ENCODE results near the gene CUEDC1.
A peak's percentile ranks its signal among the peaks of the same experiment; 100 is the strongest.

The CUEDC1 gene

DNA sequence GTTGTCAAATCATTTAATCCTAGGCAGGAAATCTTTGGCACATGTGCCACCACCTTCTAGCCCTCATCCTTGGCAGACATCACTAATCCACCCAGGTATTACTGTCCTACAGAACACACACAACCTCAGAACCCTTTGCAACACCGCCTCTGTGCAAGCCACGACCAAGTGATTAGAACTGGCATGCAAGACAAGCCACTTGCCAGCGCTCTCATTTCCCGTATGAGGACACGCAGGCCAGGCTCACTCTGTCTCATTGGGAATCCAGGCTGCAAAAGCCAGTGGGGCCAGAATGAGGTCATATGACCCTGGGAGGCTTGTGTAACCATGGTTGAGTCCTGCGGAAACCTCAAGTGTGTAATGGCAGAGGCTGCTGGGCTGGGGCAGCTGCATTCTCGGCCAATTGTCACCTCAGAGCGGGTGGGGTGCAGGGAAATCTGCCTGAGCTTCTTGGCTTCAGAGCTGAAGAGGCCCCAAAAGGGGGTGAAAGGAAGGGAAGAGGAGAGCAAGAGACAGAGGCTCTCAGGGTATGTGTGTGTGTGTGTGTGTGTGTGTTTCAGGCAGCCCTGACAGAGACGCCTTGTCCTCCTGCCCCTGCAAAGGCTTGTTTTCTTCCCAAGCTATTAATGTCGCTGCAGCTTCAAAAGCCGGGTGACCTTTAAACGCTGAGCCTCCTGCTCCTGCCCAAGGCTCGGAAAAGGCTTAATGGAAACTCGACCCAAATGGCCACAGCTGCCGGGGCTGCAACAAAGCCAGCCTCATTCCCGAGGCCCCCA lies 62.2 kb downstream of the CUEDC1 start:
- DNase-seq, result peak; percentile 98 to 99

DNA sequence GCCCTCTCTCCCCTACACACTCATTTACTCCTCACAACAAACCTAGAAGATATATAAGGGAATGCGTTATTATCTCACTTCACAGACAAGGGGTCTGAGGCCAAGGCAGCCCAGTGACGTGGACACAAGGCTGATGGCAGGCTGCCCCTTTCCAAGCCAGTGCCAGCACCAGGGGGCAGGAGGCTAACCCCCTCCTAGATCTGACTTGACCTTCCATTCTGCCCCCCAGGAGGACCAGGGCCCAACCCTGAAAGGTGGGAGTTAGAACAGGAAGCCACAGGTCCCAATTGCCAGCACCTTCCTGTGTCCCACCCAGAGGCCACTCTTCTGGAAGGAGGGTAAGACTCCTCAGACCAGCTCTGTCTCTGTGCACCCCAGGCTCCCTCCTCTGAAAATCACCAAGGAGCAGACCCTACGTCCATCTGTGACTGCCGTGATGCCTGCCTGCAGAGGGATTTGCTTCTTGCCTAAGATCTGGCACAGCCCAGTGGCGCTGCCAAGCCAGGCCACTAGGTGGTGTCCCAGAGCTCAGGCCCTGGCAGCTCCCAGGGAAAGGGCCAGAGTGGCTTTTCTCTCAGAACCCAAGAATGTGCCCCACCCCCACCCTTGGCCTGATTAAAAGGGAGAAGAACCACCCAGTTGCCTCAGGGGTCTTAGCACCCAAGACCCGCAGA lies 62.9 kb downstream of the CUEDC1 start:
- peak; percentile 80 to 83 for DNase-seq

GRCh38 chr17:57890857-57891232 lies 64.4 kb downstream of the CUEDC1 start:
- DNase-seq, result no peak

- peak; percentile 50 to 51 for DNase-seq
Observed at GRCh38 chr17:57889892-57890856, 65.0 kb downstream of the CUEDC1 start.

- DNase-seq, result no peak
Observed at GRCh38 chr17:57889252-57889651, 66.0 kb downstream of the CUEDC1 start.

DNA sequence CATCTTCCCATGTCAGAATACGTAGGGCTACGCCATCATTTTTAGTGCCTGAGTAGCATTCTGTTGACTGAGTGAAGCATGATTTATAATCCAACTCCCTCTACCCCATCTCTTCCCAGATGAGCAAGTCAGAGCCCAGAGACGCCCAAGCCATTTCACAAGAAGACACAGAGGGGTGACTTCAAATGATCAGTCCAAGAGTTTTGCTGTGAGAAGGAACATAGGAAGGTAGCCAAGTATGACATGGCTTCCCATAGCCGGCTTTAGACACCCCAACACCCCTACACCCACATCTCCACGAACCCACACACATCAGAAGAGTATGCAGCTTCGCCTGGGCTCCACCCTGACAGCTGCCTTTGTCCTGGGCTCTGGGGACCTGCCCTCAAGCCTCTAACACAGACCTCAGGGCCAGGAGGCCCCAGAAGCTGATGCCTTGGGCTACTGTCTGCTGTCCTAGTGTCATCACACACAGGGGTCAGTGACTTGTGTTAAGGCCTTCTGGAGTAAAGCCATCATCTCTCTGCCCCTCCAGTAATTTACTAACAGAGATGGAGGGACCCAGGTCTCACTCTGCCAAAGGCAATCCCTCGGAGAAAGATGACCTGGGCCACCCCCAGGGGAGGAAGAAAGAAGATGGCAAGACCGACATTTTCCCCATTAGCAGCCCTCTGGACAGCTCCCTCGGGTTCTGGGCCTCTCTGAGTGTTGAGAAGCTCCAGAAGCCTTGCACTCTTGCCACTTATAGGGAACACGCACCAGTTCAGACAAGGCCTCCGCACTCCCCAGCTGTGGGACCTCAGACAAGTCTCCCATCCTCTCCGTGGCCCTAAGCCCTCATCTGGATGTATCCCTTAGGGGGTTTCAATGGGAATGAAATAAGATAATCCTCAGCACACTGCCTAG lies 66.6 kb downstream of the CUEDC1 start:
- no peak for DNase-seq

DNA sequence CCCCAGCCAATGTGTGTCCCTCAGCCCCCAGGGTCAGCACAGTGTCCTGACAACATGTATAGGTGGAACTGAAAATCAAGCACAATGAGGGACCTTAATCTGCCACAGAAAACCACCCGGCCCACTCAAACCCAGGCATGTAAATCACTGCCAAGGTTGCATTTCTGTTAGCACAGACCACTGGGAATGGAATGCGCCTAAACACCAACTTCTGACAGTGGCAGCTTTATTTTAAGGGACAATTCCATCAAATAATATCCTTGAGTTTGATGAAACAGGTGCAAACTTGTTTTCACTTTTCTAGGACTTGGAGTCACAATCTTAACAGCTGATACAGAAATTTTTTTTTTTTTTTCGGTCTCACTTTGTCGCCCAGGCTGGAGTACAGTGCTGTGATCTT lies 68.1 kb downstream of the CUEDC1 start:
- no peak for DNase-seq

GRCh38 chr17:57886020-57886419 lies 69.2 kb downstream of the CUEDC1 start:
- DNase-seq, result no peak

DNA sequence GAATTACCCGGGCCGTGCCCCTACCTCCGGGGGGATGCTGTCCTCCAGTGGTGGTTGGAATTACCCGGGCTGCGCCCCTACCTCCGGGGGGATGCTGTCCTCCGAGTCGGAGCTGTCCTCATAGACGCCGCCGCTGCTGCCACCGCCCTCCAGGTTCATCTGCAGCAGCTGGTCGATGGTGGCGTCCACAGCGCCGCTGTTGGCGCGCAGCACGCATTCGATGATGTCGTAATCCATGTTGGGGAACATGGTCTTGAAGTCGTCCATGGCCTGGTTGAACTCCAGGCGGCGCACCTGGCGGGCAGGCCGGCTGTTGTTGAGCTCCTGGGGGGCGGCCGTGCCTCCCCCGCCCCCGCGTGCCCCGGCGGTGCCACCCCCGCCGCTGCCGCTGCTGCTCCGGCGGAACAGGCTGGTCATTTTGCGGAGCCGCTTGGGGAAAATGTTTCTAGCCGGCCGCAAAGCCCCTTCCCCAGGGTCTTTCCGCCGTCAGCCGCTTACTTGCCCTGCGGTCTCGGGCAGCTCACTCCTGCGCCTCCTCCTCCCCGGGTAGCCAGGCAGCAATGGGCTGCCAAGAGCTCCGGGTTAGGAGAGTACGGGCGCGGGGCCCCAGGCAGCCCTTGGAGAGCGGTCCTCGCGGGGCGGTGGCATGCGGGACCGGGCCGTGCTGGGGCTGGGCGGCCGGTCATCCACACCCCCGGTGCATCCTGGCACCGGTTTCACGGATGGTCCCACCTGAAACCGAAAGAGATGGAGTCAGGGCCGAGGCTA lies 69.9 kb downstream of the CUEDC1 start:
- no peak for DNase-seq

GRCh38 chr17:57881783-57882351 lies 73.3 kb downstream of the CUEDC1 start:
- DNase-seq, result no peak

GRCh38 chr17:57881143-57881542 lies 74.1 kb downstream of the CUEDC1 start:
- no peak for DNase-seq

GRCh38 chr17:57880086-57880456 lies 75.1 kb downstream of the CUEDC1 start:
- DNase-seq, result no peak

DNA sequence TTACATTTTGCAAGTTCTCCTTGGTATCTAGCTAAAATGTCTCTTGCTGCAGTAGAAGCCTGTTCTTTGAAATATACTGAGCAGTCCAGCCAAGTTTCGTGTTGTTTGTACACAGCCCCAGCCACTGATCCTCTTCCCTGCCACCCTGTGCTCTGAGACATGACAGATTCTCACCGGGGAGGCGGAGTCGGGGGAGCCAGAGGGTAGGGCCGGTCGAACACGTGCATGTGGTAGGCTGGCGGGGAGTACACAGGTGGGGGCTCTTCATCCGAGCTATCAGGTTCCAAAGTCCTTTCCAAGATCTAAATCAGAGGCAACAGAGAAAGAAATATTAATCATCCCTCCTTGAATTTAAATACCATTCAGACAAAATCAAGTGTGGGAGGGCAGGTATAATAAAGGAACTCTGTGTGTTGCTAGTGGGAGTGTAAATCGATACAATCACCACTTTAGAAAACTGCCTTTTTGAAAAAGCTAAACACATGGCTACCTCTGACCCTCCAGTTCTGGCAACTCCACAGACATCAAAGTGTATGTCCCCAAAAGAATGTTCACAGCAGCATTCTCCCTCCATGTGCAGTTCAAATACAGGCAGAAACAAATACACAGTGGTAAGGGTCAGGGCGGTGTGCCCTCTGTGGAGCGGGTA lies 75.7 kb downstream of the CUEDC1 start:
- no peak for DNase-seq

GRCh38 chr17:57877803-57878377 lies 77.3 kb downstream of the CUEDC1 start:
- peak; percentile 37 to 47 for DNase-seq

GRCh38 chr17:57876866-57877237 lies 78.4 kb downstream of the CUEDC1 start:
- DNase-seq, result no peak

- no peak for DNase-seq
Observed at GRCh38 chr17:57876023-57876865, 79.0 kb downstream of the CUEDC1 start.

- DNase-seq, result no peak
Observed at GRCh38 chr17:57875290-57876022, 79.8 kb downstream of the CUEDC1 start.
